H1 (cell line): ENCODE data around the gene TUBGCP6. TPM values are rescaled to one million over a fixed set of nuclear protein-coding genes. Genes with fewer than 3 reads are reported as not detected.
A peak's percentile ranks its signal among the peaks of the same experiment; 100 is the strongest.

Experiments
- CTCF ChIA-PET: fragments of 300-600 bp; sonication (Branson Sonifier 250); formaldehyde crosslinking; loops from one replicate; lab custom pipeline; 2021; ENCODE audit not compliant: partially characterized antibody; lab: Charles Lee
- POLR2A ChIA-PET: fragments of 300-600 bp; sonication (Branson Sonifier 250); formaldehyde crosslinking; loops from one replicate; lab custom pipeline; 2021; ENCODE audit warnings: inconsistent platforms; ENCODE audit not compliant: partially characterized antibody; lab: Charles Lee
- DNase-seq, 2 experiments: peaks; one replicate each; pipeline versions ENCODE4 v3.0.0 to v3.0.0-alpha.2; 2010 to 2022; ENCODE audit warnings: low spot score in 2 of 2, low read depth in 1 of 2, mixed read lengths in 1 of 2
- FAIRE-seq: peaks from 2 replicates; lab custom pipeline; 2011; peaks lifted over from hg19 to GRCh38; lab: Jason Lieb, UNC
- H2AFZ ChIP-seq: 2 replicates; pipeline ENCODE4 v1.8.1; 2012; ENCODE audit warnings: low read length, inconsistent platforms
- H2AK5ac ChIP-seq: 2 replicates; pipeline ENCODE4 v1.6.1; 2013; ENCODE audit warnings: low read depth, low read length
- H2BK120ac ChIP-seq: replicated peaks from 2 replicates; pipeline ENCODE3; 2013; ENCODE audit warnings: low read depth, low read length, inconsistent platforms
- H2BK12ac ChIP-seq: 2 replicates; pipeline ENCODE4 v1.6.1; 2013; ENCODE audit warnings: low read depth, low read length
- H2BK15ac ChIP-seq: 2 replicates; pipeline ENCODE4 v1.6.1; 2013; ENCODE audit warnings: low read length
- H2BK20ac ChIP-seq: 2 replicates; pipeline ENCODE4 v1.6.1; 2013; ENCODE audit warnings: low read length
- H2BK5ac ChIP-seq: 2 replicates; pipeline ENCODE4 v1.6.1; 2013; ENCODE audit warnings: low read depth, low read length
- H3K14ac ChIP-seq: 2 replicates; pipeline ENCODE4 v1.6.1; 2013; ENCODE audit warnings: inconsistent platforms; ENCODE audit not compliant: insufficient read length
- H3K18ac ChIP-seq: 2 replicates; pipeline ENCODE4 v1.6.1; 2013; ENCODE audit warnings: low read length; ENCODE audit errors: extremely low read depth
- H3K23ac ChIP-seq: 2 replicates; pipeline ENCODE4 v1.6.1; 2013; ENCODE audit warnings: inconsistent platforms; ENCODE audit not compliant: insufficient read length
- H3K23me2 ChIP-seq: 2 replicates; pipeline ENCODE4 v1.6.1; 2013; ENCODE audit warnings: low read depth, low read length
- H3K27ac ChIP-seq: 2 replicates; pipeline ENCODE4 v1.6.1; 2011; ENCODE audit warnings: low read depth, low read length, inconsistent platforms
- H3K27me3 ChIP-seq, 4 experiments: replicated peaks in 1 of 4; 1 replicate in 1 of 4; 2 replicates in 3 of 4; pipeline versions ENCODE4 v1.6.1 to v1.8.1; 2011 to 2013; ENCODE audit warnings: low read length in 3 of 4, mild to moderate bottlenecking in 3 of 4, inconsistent platforms in 2 of 4, mixed read lengths in 2 of 4, moderate library complexity in 1 of 4; ENCODE audit not compliant: control insufficient read depth in 3 of 4, insufficient read depth in 3 of 4; ENCODE audit errors: extremely low read depth in 1 of 4
- H3K36me3 ChIP-seq, 4 experiments: 2 replicates each; pipeline versions ENCODE4 v1.6.1 to v1.8.1; 2011 to 2013; ENCODE audit warnings: mild to moderate bottlenecking in 4 of 4, low read length in 3 of 4, moderate library complexity in 2 of 4, control low read depth in 1 of 4, inconsistent platforms in 1 of 4; ENCODE audit not compliant: insufficient read depth in 4 of 4, control insufficient read depth in 2 of 4
- H3K4ac ChIP-seq: replicated peaks from 2 replicates; pipeline ENCODE3; 2013; ENCODE audit warnings: low read length, low read depth, mixed read lengths, inconsistent platforms; ENCODE audit not compliant: insufficient read length
- H3K4me1 ChIP-seq, 4 experiments: replicated peaks in 1 of 4; 1 replicate in 1 of 4; 2 replicates in 3 of 4; pipeline versions ENCODE4 v1.6.1 to v1.8.1; 2011 to 2013; ENCODE audit warnings: low read length in 3 of 4, inconsistent platforms in 2 of 4, mixed read lengths in 1 of 4; ENCODE audit not compliant: insufficient read depth in 4 of 4, control insufficient read depth in 3 of 4
- H3K4me2 ChIP-seq, 2 experiments: 2 replicates each; pipeline versions ENCODE4 v1.6.1 to v1.8.1; 2011 to 2013; ENCODE audit warnings: low read depth in 2 of 2, low read length in 2 of 2, control low read depth in 1 of 2, inconsistent platforms in 1 of 2, mild to moderate bottlenecking in 1 of 2; ENCODE audit not compliant: insufficient read depth in 1 of 2
- H3K4me3 ChIP-seq, 4 experiments: fragments of 200-600, 300-600 bp in 1 of 4; sonication (generic), shearing (Covaris generic), sonication (Bioruptor Twin) in 1 of 4; 2 replicates each; pipeline versions ENCODE4 v1.5.1 to v1.8.1; 2011 to 2016; ENCODE audit warnings: low read length in 4 of 4, low read depth in 3 of 4, control low read depth in 2 of 4, inconsistent platforms in 2 of 4, mild to moderate bottlenecking in 2 of 4, mixed read lengths in 1 of 4, moderate library complexity in 1 of 4; ENCODE audit not compliant: insufficient read depth in 2 of 4; ENCODE audit errors: extremely low read depth in 1 of 4
- H3K56ac ChIP-seq: replicated peaks from 2 replicates; pipeline ENCODE3; 2013; ENCODE audit warnings: low read depth, mild to moderate bottlenecking, mixed read lengths, low read length, inconsistent platforms; ENCODE audit not compliant: insufficient read length
- H3K79me1 ChIP-seq: 2 replicates; pipeline ENCODE4 v1.6.1; 2013; ENCODE audit warnings: low read depth, low read length, control low read depth
- H3K79me2 ChIP-seq, 2 experiments: 2 replicates each; pipeline versions ENCODE4 v1.6.1 to v1.8.1; 2012 to 2013; ENCODE audit warnings: low read length in 2 of 2, mild to moderate bottlenecking in 2 of 2, inconsistent platforms in 1 of 2; ENCODE audit not compliant: insufficient read depth in 2 of 2, control insufficient read depth in 1 of 2
- H3K9ac ChIP-seq, 4 experiments: replicated peaks in 1 of 4; 1 replicate in 1 of 4; 2 replicates in 3 of 4; pipeline versions ENCODE4 v1.6.1 to v1.8.1; 2011 to 2013; ENCODE audit warnings: low read depth in 3 of 4, low read length in 3 of 4, control low read depth in 2 of 4, mild to moderate bottlenecking in 2 of 4, moderate library complexity in 2 of 4, inconsistent platforms in 1 of 4; ENCODE audit errors: extremely low read depth in 1 of 4
- H3K9me3 ChIP-seq, 2 experiments: 2 replicates each; pipeline versions ENCODE4 v1.6.1 to v1.8.1; 2012 to 2013; ENCODE audit warnings: mild to moderate bottlenecking in 2 of 2, moderate library complexity in 2 of 2, control low read depth in 1 of 2, inconsistent platforms in 1 of 2, low read depth in 1 of 2, low read length in 1 of 2, mixed read lengths in 1 of 2; ENCODE audit not compliant: insufficient read depth in 2 of 2
- H4K20me1 ChIP-seq, 2 experiments: replicated peaks in 1 of 2; 2 replicates each; pipeline versions ENCODE3 to v1.8.1; 2011 to 2013; ENCODE audit warnings: inconsistent platforms in 2 of 2, low read length in 2 of 2, mild to moderate bottlenecking in 1 of 2; ENCODE audit not compliant: insufficient read depth in 2 of 2, control insufficient read depth in 1 of 2
- H4K5ac ChIP-seq: 2 replicates; pipeline ENCODE4 v1.6.1; 2013; ENCODE audit warnings: low read length, low read depth, mixed read lengths, inconsistent platforms; ENCODE audit not compliant: insufficient read length
- H4K8ac ChIP-seq: 2 replicates; pipeline ENCODE4 v1.8.0; 2013; ENCODE audit warnings: mild to moderate bottlenecking, moderate library complexity, low read length, inconsistent platforms; ENCODE audit not compliant: insufficient read depth; ENCODE audit errors: extremely low read depth
- H4K91ac ChIP-seq: replicated peaks from 2 replicates; pipeline ENCODE3; 2013; ENCODE audit warnings: low read length, mixed read lengths, inconsistent platforms; ENCODE audit not compliant: insufficient read length
- EZH2 ChIP-seq: fragments of 200-600 bp; sonication (generic); IDR thresholded peaks from 2 replicates; pipeline ENCODE4 v1.7.1; 2012; ENCODE audit warnings: low read depth, mild to moderate bottlenecking, moderate library complexity, low read length, inconsistent platforms; ENCODE audit not compliant: severe bottlenecking
- RBBP5 ChIP-seq: IDR thresholded peaks from 2 replicates; pipeline ENCODE4 v1.7.1; 2012; ENCODE audit warnings: low read depth, mild to moderate bottlenecking, inconsistent platforms, low read length, moderate library complexity, borderline replicate concordance
- SP1 ChIP-seq: IDR thresholded peaks from 2 replicates; pipeline ENCODE4 v1.6.1; 2011; ENCODE audit warnings: low read depth, low read length
- TAF1 ChIP-seq: IDR thresholded peaks from 2 replicates; pipeline ENCODE4 v1.6.1; 2011; ENCODE audit warnings: mild to moderate bottlenecking, low read depth, low read length
- WGBS, 2 experiments: shearing (Covaris generic) in 1 of 2; methylation state at CpG; one replicate each; pipeline versions ENCODE4 v1.1.6 to v1.1.7; 2013 to 2015; ENCODE audit warnings: low lambda C conversion rate in 2 of 2, mixed read lengths in 2 of 2, inconsistent platforms in 1 of 2, low coverage in 1 of 2, missing lambda C conversion rate in 1 of 2; ENCODE audit not compliant: insufficient replicate concordance in 2 of 2, insufficient coverage in 1 of 2, insufficient read length in 1 of 2; ENCODE audit errors: extremely low coverage in 1 of 2, missing lambda C conversion rate in 1 of 2; 5-methylcytosine and 5-hydroxymethylcytosine counted together
- polyA plus RNA-seq, 7 experiments: library from polyadenylated mRNA; depleted of rRNA in 3 of 7; stranded (reverse) in 5 of 7; unstranded in 2 of 7; fragments of >200 nt in 5 of 7; fragments of 200-250 nt in 2 of 7; gene quantifications; 1 replicate in 5 of 7; 2 replicates in 1 of 7; 4 replicates in 1 of 7; pipeline versions ENCODE4 v1.2.1 to v1.2.3, GENCODE V29; 2011 to 2013; ENCODE audit warnings: missing spikeins in 2 of 7, mixed read lengths in 2 of 7
- total RNA-seq: library from RNA; stranded (reverse); fragmentation: NEBNext Ultra II Directional; extraction: Animal tissue kit (Norgen Biotek cat#: 25700); gene quantifications from 2 replicates; pipeline ENCODE4 v1.2.1, GENCODE V29; 2021

TUBGCP6 gene
- total and polyA plus RNA-seq, 2 of the 8 experiments (the other 6 are each of a cell fraction or from before 2014, with no cell fraction given), result 24.2 to 24.7 TPM

GRCh38 chr22:50204571-50204970, 40.3 kb downstream of the TUBGCP6 start:
- H3K23ac ChIP-seq, result no peak overlapping the region
- H3K27me3 ChIP-seq, result no peaks in the 10 kb centered on the region
- ChIA-PET CTCF (interaction anchor here (0.6 to 7.0 kb wide), 2 partner anchors 28 to 55 kb away, joined by 3 to 83 read pairs; no protein-coding TSS in a partner anchor), POLR2A (interaction anchor here (3.0 kb wide), 1 partner anchor 14 kb away, joined by 9 read pairs; no protein-coding TSS in a partner anchor)
- DNase-seq (no peak), FAIRE-seq (no peak)
- no peak overlapping the region for H2BK15ac ChIP-seq
- no peak overlapping the region for H3K27ac ChIP-seq
- H2BK5ac ChIP-seq, result no peak overlapping the region
- no peaks in the 10 kb centered on the region for H3K9me3 ChIP-seq
- H3K79me1 ChIP-seq, result peaks cover 2% of the 10 kb centered on the region; the same call in 1 of the 2 replicates
- no peak overlapping the region for H2BK120ac ChIP-seq
- H3K79me2 ChIP-seq, result peaks cover 0 to 13% of the 10 kb centered on the region in 2 experiments; a peak in 1 of 4 replicates
- H3K56ac ChIP-seq, result no peak overlapping the region
- no peak overlapping the region for H2AFZ ChIP-seq
- H3K4me3 ChIP-seq, result no peak overlapping the region
- no peak overlapping the region for H4K5ac ChIP-seq
- H2BK12ac ChIP-seq, result no peak overlapping the region
- peaks cover 0 to 7% (median 6%) of the 10 kb centered on the region in 4 experiments; a peak in 6 of 7 replicates for H3K4me1 ChIP-seq
- H3K23me2 ChIP-seq, result peaks cover 13% of the 10 kb centered on the region; the same call in 1 of the 2 replicates
- H3K9ac ChIP-seq, result peak overlapping the region in 1 of 4 experiments; percentile 17; a peak in 1 of 7 replicates
- TF ChIP-seq SP1, result no peak
- no peak for TF ChIP-seq RBBP5
- TF ChIP-seq TAF1, result no peak
- TF ChIP-seq EZH2, result no peak
- no peak overlapping the region for H3K18ac ChIP-seq
- no peak overlapping the region for H4K8ac ChIP-seq
- H3K14ac ChIP-seq, result no peak overlapping the region
- no peak overlapping the region for H2AK5ac ChIP-seq
- no peak overlapping the region for H4K91ac ChIP-seq
- H4K20me1 ChIP-seq, result peaks cover 4 to 25% of the 10 kb centered on the region in 2 experiments
- no peak overlapping the region for H3K4ac ChIP-seq
- 93% methylated on average over 5 of the region's 7 CpGs; no CpG with 5 or more reads in 1 of the 2 experiments for WGBS, 2 experiments
- no peak overlapping the region for H3K4me2 ChIP-seq
- peaks cover 0 to 12% (median 2%) of the 10 kb centered on the region in 4 experiments; a peak in 5 of 8 replicates for H3K36me3 ChIP-seq
- no peak overlapping the region for H2BK20ac ChIP-seq
